ENCODE data around the gene SNF8. TPM values are rescaled to one million over a fixed set of nuclear protein-coding genes. Genes with fewer than 3 reads are reported as not detected.
"Not testable (repeated sequence)": the region's sequence is repeated elsewhere in the genome, so short reads cannot be mapped to it uniquely, and the experiment has no call there.

Gene SNF8
- total RNA-seq, 1 experiment from 2014 or later, result 156 TPM

- BruUV-seq (replicated peaks), result no TSS peak
- POLR2A ChIA-PET, result interaction anchor here (1.0 kb wide), 1 partner anchor 8 kb away, joined by 3 read pairs; the partner anchor contains the start of gene SNF8
- no peak overlapping the region for H3K27ac Mint-ChIP-seq (ENCODE audit: low read depth, unreplicated experiment)
Observed at GRCh38 chr17:48952904-48953303, 8.3 kb upstream of the SNF8 start.

DNA sequence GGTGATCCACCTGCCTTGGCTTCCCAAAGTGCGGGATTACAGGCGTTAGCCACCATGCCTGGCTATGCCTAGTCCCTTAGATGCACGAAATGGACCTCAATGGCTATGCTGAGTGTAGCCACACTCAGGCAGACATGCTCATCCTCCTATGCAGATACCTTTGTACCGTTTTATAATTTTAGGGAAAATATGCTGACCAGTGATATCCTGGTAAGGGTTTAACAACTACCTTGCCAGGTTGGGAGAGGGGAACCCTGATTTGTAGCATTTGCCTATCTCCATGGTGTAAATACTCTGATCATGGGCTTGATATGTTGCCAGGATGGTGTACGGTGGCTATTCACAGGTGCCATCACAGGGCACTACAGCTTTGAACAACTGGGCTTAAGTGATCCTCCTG, 6.9 kb upstream of the SNF8 start:
- POLR2A ChIA-PET, result no interaction called here
- Mint-ChIP-seq H3K36me3 (ENCODE audit: insufficient read depth, unreplicated experiment) (peaks cover 7% of the 10 kb centered on the region), H3K4me1 (ENCODE audit: insufficient read depth, unreplicated experiment) (no peaks in the 10 kb centered on the region), H3K27ac (ENCODE audit: low read depth, unreplicated experiment) (no peak overlapping the region), H3K4me3 (ENCODE audit: unreplicated experiment) (no peak overlapping the region), H3K9me3 (ENCODE audit: unreplicated experiment) (no peaks in the 10 kb centered on the region), H3K27me3 (ENCODE audit: insufficient read depth, unreplicated experiment) (no peaks in the 10 kb centered on the region)
- intact Hi-C loops (cut with micrococcal nuclease), result no loop called here
- DNase-seq (ENCODE audit: unreplicated experiment), result no peak
- TF ChIP-seq, protein P1, sequence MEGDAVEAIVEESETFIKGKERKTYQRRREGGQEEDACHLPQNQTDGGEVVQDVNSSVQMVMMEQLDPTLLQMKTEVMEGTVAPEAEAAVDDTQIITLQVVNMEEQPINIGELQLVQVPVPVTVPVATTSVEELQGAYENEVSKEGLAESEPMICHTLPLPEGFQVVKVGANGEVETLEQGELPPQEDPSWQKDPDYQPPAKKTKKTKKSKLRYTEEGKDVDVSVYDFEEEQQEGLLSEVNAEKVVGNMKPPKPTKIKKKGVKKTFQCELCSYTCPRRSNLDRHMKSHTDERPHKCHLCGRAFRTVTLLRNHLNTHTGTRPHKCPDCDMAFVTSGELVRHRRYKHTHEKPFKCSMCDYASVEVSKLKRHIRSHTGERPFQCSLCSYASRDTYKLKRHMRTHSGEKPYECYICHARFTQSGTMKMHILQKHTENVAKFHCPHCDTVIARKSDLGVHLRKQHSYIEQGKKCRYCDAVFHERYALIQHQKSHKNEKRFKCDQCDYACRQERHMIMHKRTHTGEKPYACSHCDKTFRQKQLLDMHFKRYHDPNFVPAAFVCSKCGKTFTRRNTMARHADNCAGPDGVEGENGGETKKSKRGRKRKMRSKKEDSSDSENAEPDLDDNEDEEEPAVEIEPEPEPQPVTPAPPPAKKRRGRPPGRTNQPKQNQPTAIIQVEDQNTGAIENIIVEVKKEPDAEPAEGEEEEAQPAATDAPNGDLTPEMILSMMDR (IDR thresholded peaks at IDR 0.05; ENCODE audit: unreplicated experiment), result no peak
- CTCF ChIA-PET, result interaction anchor here (0.7 kb wide), 1 partner anchor 406 kb away, joined by 4 read pairs; no protein-coding TSS in a partner anchor
- no TSS peak for BruUV-seq (replicated peaks)

More at GRCh38 chr17:48952904-48953303, 8.3 kb upstream of the SNF8 start:
- no peak for DNase-seq (ENCODE audit: unreplicated experiment)
- no peak overlapping the region for H3K4me3 Mint-ChIP-seq (ENCODE audit: unreplicated experiment)
- no peaks in the 10 kb centered on the region for H3K27me3 Mint-ChIP-seq (ENCODE audit: insufficient read depth, unreplicated experiment)
- intact Hi-C loops (cut with micrococcal nuclease), result no loop called here
- peaks cover 2% of the 10 kb centered on the region for H3K36me3 Mint-ChIP-seq (ENCODE audit: insufficient read depth, unreplicated experiment)
- H3K4me1 Mint-ChIP-seq (ENCODE audit: insufficient read depth, unreplicated experiment), result no peaks in the 10 kb centered on the region
- no peaks in the 10 kb centered on the region for H3K9me3 Mint-ChIP-seq (ENCODE audit: unreplicated experiment)
- CTCF ChIA-PET, result interaction anchor here (0.6 to 0.7 kb wide), 2 partner anchors 10 to 240 kb away, joined by 3 to 4 read pairs; no protein-coding TSS in a partner anchor
- TF ChIP-seq, protein P1 (IDR thresholded peaks at IDR 0.05; ENCODE audit: unreplicated experiment), result no peak

DNA sequence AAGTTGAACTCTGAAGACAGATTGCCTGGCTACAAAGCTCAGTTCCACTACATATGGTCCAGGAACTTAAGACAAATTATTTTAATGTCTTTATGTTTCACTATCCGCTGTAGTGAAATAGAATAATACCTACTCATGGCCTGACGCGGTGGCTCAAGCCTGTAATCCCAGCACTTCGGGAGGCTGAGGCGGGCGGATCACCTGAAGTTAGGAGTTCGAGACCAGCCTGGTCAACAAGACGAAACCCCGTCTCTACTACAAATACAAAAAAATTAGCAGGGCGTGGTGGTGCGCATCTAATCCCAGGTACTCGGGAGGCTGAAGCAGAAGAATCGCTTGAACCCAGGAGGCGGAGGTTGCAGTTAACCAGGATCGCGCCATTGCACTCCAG, 614 bp upstream of the SNF8 start:
- peak overlapping the region; percentile 83 for H3K27ac Mint-ChIP-seq (ENCODE audit: low read depth, unreplicated experiment)
- ChIA-PET POLR2A (interaction anchor here (0.7 to 3.2 kb wide), 25 partner anchors 8 to 567 kb away, joined by 3 to 50 read pairs (median 6); partner anchors contain the start of genes ATP5MC1, GIP and UBE2Z), CTCF (interaction anchor here (0.7 kb wide), 1 partner anchor 312 kb away, joined by 3 read pairs; no protein-coding TSS in a partner anchor)
- peak overlapping the region; percentile 89 for H3K4me3 Mint-ChIP-seq (ENCODE audit: unreplicated experiment)
- not testable (repeated sequence) for H3K4me1 Mint-ChIP-seq (ENCODE audit: insufficient read depth, unreplicated experiment); DNase-seq (ENCODE audit: unreplicated experiment); H3K9me3 Mint-ChIP-seq (ENCODE audit: unreplicated experiment); H3K27me3 Mint-ChIP-seq (ENCODE audit: insufficient read depth, unreplicated experiment)
- BruUV-seq (replicated peaks), result TSS peak; percentile 96
- peaks cover 33% of the 10 kb centered on the region for H3K36me3 Mint-ChIP-seq (ENCODE audit: insufficient read depth, unreplicated experiment)
- intact Hi-C loops (cut with micrococcal nuclease), result loop anchor here (2.0 kb wide), 1 partner anchor 28 kb away; no protein-coding TSS in a partner anchor

DNA sequence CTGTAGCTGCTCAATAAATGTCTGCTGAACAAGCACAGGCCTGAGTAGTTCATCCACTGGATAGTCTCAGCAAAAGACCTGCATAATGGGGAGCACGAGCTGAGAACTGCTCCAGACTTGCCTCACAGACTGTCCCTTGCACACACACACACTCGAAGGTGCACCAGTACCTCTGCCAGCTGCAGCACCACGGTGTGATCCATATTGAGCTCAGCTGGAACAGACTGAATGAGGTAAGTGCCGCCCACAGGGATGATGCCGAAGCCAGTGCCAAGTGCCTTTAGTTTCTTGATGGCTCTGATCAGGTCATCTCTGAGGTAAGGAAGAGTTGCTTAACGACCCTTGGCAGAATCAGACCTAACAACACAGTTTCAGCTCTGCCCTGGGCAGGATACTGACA, 11.6 kb downstream of the SNF8 start:
- Mint-ChIP-seq H3K9me3 (ENCODE audit: unreplicated experiment) (no peaks in the 10 kb centered on the region), H3K4me1 (ENCODE audit: insufficient read depth, unreplicated experiment) (peaks cover 11% of the 10 kb centered on the region), H3K27ac (ENCODE audit: low read depth, unreplicated experiment) (no peak overlapping the region), H3K27me3 (ENCODE audit: insufficient read depth, unreplicated experiment) (no peaks in the 10 kb centered on the region), H3K36me3 (ENCODE audit: insufficient read depth, unreplicated experiment) (peaks cover 92% of the 10 kb centered on the region), H3K4me3 (ENCODE audit: unreplicated experiment) (no peak overlapping the region)
- BruUV-seq (replicated peaks), result no TSS peak
- DNase-seq (ENCODE audit: unreplicated experiment), result no peak
- intact Hi-C loops (cut with micrococcal nuclease), result no loop called here
- TF ChIP-seq, protein P1 (IDR thresholded peaks at IDR 0.05; ENCODE audit: unreplicated experiment), result no peak
- ChIA-PET CTCF (interaction anchor here (0.6 kb wide), 1 partner anchor 1064 kb away, joined by 5 read pairs; no protein-coding TSS in a partner anchor), POLR2A (interaction anchor here (1.2 to 2.6 kb wide), 4 partner anchors 11 to 259 kb away, joined by 3 to 13 read pairs (median 6); partner anchors contain the start of gene SNF8)
